Activated CD4-positive, alpha-beta T cell treated with anti-CD3 and anti-CD28 coated beads, Interleukin-2, amount 50 U/mL, for 16 hours (primary cell): Measurements from ENCODE around the gene ST8SIA5.
"Not testable (repeated sequence)": the region's sequence is repeated elsewhere in the genome, so short reads cannot be mapped to it uniquely, and the experiment has no call there.

Source experiments
- DNase-seq: peaks from one replicate; pipeline ENCODE4 v3.0.0-alpha.2; 2020

The ST8SIA5 gene

GRCh38 chr18:46756559-46757201, at the start of gene ST8SIA5:
TSS of gene ST8SIA5 (minus strand) at chr18:46757053. CDS start at chr18:46756508, 545 bp downstream.
- no peak for DNase-seq

GRCh38 chr18:46795945-46796344, 39.1 kb upstream of the ST8SIA5 start:
- DNase-seq = not testable (repeated sequence)

GRCh38 chr18:46794607-46795006, 37.8 kb upstream of the ST8SIA5 start:
- no peak for DNase-seq

GRCh38 chr18:46793565-46793964, 36.7 kb upstream of the ST8SIA5 start:
- DNase-seq = no peak

GRCh38 chr18:46789088-46789487, 32.2 kb upstream of the ST8SIA5 start:
- no peak for DNase-seq

GRCh38 chr18:46787674-46788073, 30.8 kb upstream of the ST8SIA5 start:
- no peak for DNase-seq

- DNase-seq = no peak
These were observed 15.5 kb upstream of the ST8SIA5 start for GRCh38 chr18:46772357-46772756.

GRCh38 chr18:46771141-46771540, 14.3 kb upstream of the ST8SIA5 start:
- no peak for DNase-seq

GRCh38 chr18:46770708-46771107, 13.9 kb upstream of the ST8SIA5 start:
- DNase-seq = no peak

GRCh38 chr18:46768166-46768921, 11.5 kb upstream of the ST8SIA5 start:
- no peak for DNase-seq

- DNase-seq = no peak
These were observed 10.4 kb upstream of the ST8SIA5 start for GRCh38 chr18:46767217-46767616.

- no peak for DNase-seq
These were observed 7.7 kb upstream of the ST8SIA5 start for GRCh38 chr18:46764586-46764985.

- no peak for DNase-seq
These were observed 4.4 kb upstream of the ST8SIA5 start for GRCh38 chr18:46761059-46761769.

- DNase-seq = no peak
These were observed 3.0 kb upstream of the ST8SIA5 start for GRCh38 chr18:46759890-46760289.

GRCh38 chr18:46756025-46756558, 761 bp downstream of the ST8SIA5 start:
- DNase-seq = no peak

- no peak for DNase-seq
These were observed 1.4 kb downstream of the ST8SIA5 start for GRCh38 chr18:46755315-46756024.

- no peak for DNase-seq
These were observed 2.1 kb downstream of the ST8SIA5 start for GRCh38 chr18:46754661-46755292.

GRCh38 chr18:46754188-46754587, 2.7 kb downstream of the ST8SIA5 start:
- DNase-seq = no peak

GRCh38 chr18:46751882-46752281, 5.0 kb downstream of the ST8SIA5 start:
- DNase-seq = no peak

GRCh38 chr18:46750626-46751025, 6.2 kb downstream of the ST8SIA5 start:
- no peak for DNase-seq

- no peak for DNase-seq
These were observed 8.4 kb downstream of the ST8SIA5 start for GRCh38 chr18:46748466-46748865.

GRCh38 chr18:46740046-46740445, 16.8 kb downstream of the ST8SIA5 start:
- DNase-seq = no peak
